CD4-positive, alpha-beta memory T cell (primary cell): Measurements from ENCODE around the gene TRAIP. TPM values are rescaled to one million over a fixed set of nuclear protein-coding genes. Genes with fewer than 3 reads are reported as not detected.

Experiments used
- CTCF ChIA-PET: fragments of 350-600 bp; sonication (Branson Sonifier 250); formaldehyde crosslinking; loops from one replicate; lab custom pipeline; 2021; ENCODE audit warnings: inconsistent platforms; ENCODE audit not compliant: partially characterized antibody; lab: Charles Lee
- POLR2A ChIA-PET: fragments of 350-600 bp; sonication (Branson Sonifier 250); formaldehyde crosslinking; loops from one replicate; lab custom pipeline; 2021; ENCODE audit not compliant: partially characterized antibody; lab: Charles Lee
- DNase-seq, 5 donors: peaks; one replicate each; pipeline versions ENCODE4 v3.0.0 to v3.0.0-alpha.2; 2020 to 2022; ENCODE audit warnings: mixed read lengths in 1 of 5
- H3K27ac ChIP-seq: one replicate; pipeline ENCODE4 v1.7.0; 2013; ENCODE audit warnings: low read depth, low read length
- H3K27me3 ChIP-seq: 2 replicates; pipeline ENCODE4 v1.7.0; 2013; ENCODE audit warnings: mild to moderate bottlenecking, low read length, moderate library complexity; ENCODE audit not compliant: insufficient read depth
- H3K36me3 ChIP-seq: 2 replicates; pipeline ENCODE4 v1.7.0; 2013; ENCODE audit warnings: mild to moderate bottlenecking, low read length, moderate library complexity; ENCODE audit not compliant: insufficient read depth
- H3K4me1 ChIP-seq: 2 replicates; pipeline ENCODE4 v1.7.0; 2013; ENCODE audit warnings: mild to moderate bottlenecking, low read length, moderate library complexity; ENCODE audit not compliant: insufficient read depth
- H3K4me3 ChIP-seq, 2 donors: one replicate each; pipeline ENCODE4 v1.7.0; 2013; ENCODE audit warnings: low read length in 2 of 2, mild to moderate bottlenecking in 1 of 2
- H3K9me3 ChIP-seq, 2 donors: one replicate each; pipeline ENCODE4 v1.7.0; 2013; ENCODE audit warnings: low read length in 2 of 2, control low read depth in 1 of 2; ENCODE audit not compliant: control insufficient read depth in 1 of 2
- H3K27ac Mint-ChIP-seq, 7 donors: one replicate each; pipeline ENCODE4 v1.8.0; 2020 to 2021; ENCODE audit warnings: mixed read lengths in 7 of 7, mild to moderate bottlenecking in 6 of 7, inconsistent platforms in 3 of 7, moderate library complexity in 3 of 7
- H3K27me3 Mint-ChIP-seq, 2 donors: one replicate each; pipeline ENCODE4 v1.8.0; 2020 to 2021; ENCODE audit warnings: mixed read lengths in 2 of 2
- H3K36me3 Mint-ChIP-seq, 2 donors: one replicate each; pipeline ENCODE4 v1.8.0; 2020 to 2021; ENCODE audit warnings: mixed read lengths in 2 of 2, inconsistent platforms in 1 of 2, mild to moderate bottlenecking in 1 of 2
- H3K4me1 Mint-ChIP-seq, 4 donors: one replicate each; pipeline ENCODE4 v1.8.0; 2020 to 2021; ENCODE audit warnings: mixed read lengths in 4 of 4, mild to moderate bottlenecking in 1 of 4
- H3K4me3 Mint-ChIP-seq, 8 donors: one replicate each; pipeline ENCODE4 v1.8.0; 2020 to 2021; ENCODE audit warnings: mixed read lengths in 8 of 8, mild to moderate bottlenecking in 7 of 8, moderate library complexity in 6 of 8, inconsistent platforms in 3 of 8
- H3K9me3 Mint-ChIP-seq, 8 donors: one replicate each; pipeline ENCODE4 v1.8.0; 2020 to 2021; ENCODE audit warnings: mixed read lengths in 8 of 8, mild to moderate bottlenecking in 5 of 8, inconsistent platforms in 3 of 8, moderate library complexity in 1 of 8
- intact Hi-C: fragments of 100-400 bp; cut with micrococcal nuclease; formaldehyde crosslinking; loops from one replicate; pipeline ENCODE4 v1.15.1; 2023
- polyA plus RNA-seq, 2 donors: library from polyadenylated mRNA; unstranded; fragments of 300-500 nt; fragmentation: Illumina TruSeq; gene quantifications; one replicate each; pipeline ENCODE4 v1.2.3, GENCODE V29; 2021
- total RNA-seq, 2 experiments: library from RNA; stranded (reverse); gene quantifications; one replicate each; pipeline ENCODE4 v1.2.3, GENCODE V29; 2021

TRAIP gene
- total and polyA plus RNA-seq, 4 experiments from 2014 or later: 1.0 to 6.7 (median 3.2) TPM

GRCh38 chr3:49900491-49901153 lies 44.3 kb upstream of the TRAIP start:
- ChIA-PET CTCF (no interaction called here), POLR2A (no interaction called here)
- no peak overlapping the region for H3K4me3 Mint-ChIP-seq
- peaks cover 22% of the 10 kb centered on the region for H3K4me1 ChIP-seq
- no peaks in the 10 kb centered on the region for H3K27me3 ChIP-seq
- H3K4me1 Mint-ChIP-seq: peaks cover 3 to 20% (median 11%) of the 10 kb centered on the region in 4 donors
- H3K27ac ChIP-seq: no peak overlapping the region
- H3K4me3 ChIP-seq: no peak overlapping the region
- no peaks in the 10 kb centered on the region for H3K9me3 Mint-ChIP-seq
- no peaks in the 10 kb centered on the region for H3K36me3 Mint-ChIP-seq
- H3K27me3 Mint-ChIP-seq: no peaks in the 10 kb centered on the region
- no peaks in the 10 kb centered on the region for H3K9me3 ChIP-seq
- H3K27ac Mint-ChIP-seq: peak overlapping the region in 1 of 7 donors; percentile 31
- no peak for DNase-seq
- H3K36me3 ChIP-seq: no peaks in the 10 kb centered on the region
- intact Hi-C loops: no loop called here

DNA sequence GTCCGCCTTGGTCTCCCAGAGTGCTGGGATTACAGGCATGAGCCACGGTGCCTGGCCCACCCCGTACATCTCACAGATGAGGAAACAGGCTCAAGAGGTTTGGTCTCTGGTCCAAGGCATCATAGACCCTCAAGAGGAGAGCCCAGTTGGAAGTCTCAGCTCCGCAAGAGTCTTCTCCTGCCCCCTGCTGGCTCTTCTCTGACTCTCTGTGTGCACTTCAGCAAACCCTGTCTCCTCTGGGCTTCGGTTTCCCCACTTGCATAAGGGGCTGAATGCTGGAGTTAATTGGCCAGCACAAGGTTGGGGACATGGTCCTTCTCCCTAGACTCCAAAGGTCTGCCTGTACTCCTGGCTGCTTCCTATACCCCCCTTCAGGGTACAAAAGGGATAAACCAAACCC lies 43.5 kb upstream of the TRAIP start:
- Mint-ChIP-seq H3K9me3 (no peaks in the 10 kb centered on the region), H3K4me1 (peaks cover 3 to 15% (median 8%) of the 10 kb centered on the region in 4 donors), H3K36me3 (no peaks in the 10 kb centered on the region), H3K4me3 (no peak overlapping the region), H3K27me3 (no peaks in the 10 kb centered on the region), H3K27ac (no peak overlapping the region)
- H3K27ac ChIP-seq: no peak overlapping the region
- H3K36me3 ChIP-seq: no peaks in the 10 kb centered on the region
- ChIA-PET CTCF (interaction anchor here (0.6 kb wide), 1 partner anchor 62 kb away, joined by 3 read pairs; no protein-coding TSS in a partner anchor), POLR2A (no interaction called here)
- H3K9me3 ChIP-seq: no peaks in the 10 kb centered on the region
- H3K4me1 ChIP-seq: peaks cover 16% of the 10 kb centered on the region
- no peaks in the 10 kb centered on the region for H3K27me3 ChIP-seq
- intact Hi-C loops: no loop called here
- no peak for DNase-seq
- no peak overlapping the region for H3K4me3 ChIP-seq

DNA sequence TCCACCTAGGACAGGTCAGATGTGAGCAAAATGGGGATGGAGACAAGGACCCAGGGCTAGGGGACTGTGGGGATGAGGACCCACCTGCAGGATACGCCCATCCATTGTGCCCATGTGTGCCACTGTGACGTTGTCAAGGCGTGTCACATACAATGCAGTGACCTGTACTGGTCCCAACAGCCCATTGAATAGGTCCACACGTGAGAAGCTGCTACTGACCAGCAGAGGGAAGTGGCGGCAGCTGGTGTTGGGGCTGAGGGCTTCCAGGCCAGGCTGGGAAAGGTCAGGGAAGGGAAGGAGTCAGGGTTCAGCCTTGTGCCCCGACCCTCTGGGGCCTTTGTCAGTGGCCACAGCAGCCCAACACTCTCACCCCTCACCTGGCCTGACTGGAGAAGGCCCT lies 42.6 kb upstream of the TRAIP start:
- Histone ChIP-seq H3K27ac (no peak overlapping the region), H3K27me3 (no peaks in the 10 kb centered on the region), H3K4me3 (no peak overlapping the region), H3K36me3 (no peaks in the 10 kb centered on the region), H3K4me1 (peaks cover 8% of the 10 kb centered on the region), H3K9me3 (no peaks in the 10 kb centered on the region)
- Mint-ChIP-seq H3K27ac (no peak overlapping the region), H3K36me3 (no peaks in the 10 kb centered on the region), H3K4me3 (no peak overlapping the region), H3K4me1 (peaks cover 2 to 8% (median 3%) of the 10 kb centered on the region in 4 donors), H3K27me3 (no peaks in the 10 kb centered on the region), H3K9me3 (no peaks in the 10 kb centered on the region)
- intact Hi-C loops: no loop called here
- no peak for DNase-seq
- CTCF ChIA-PET: no interaction called here
- POLR2A ChIA-PET: interaction anchor here (0.5 kb wide), 1 partner anchor 112 kb away, joined by 4 read pairs; no protein-coding TSS in a partner anchor

DNA sequence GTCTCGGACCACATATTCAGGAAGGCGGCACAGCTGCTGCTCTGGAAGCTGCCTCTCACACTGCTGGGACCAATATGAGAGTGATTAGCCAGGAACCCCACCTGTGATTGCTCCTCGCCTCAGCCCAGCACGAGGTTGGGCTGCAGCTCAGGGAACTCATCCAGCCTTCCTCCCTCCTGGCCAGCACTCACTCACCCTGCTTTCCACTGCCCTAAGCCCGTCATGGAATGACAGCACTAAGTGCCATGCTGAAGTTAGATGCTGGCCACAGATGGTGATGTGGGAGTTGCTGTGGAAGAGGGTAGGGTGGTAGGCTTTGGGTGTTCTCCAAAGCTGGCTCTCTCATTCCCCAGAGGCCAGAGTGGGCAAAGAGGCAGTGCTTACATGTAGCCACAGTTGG lies 40.0 kb upstream of the TRAIP start:
- H3K27me3 Mint-ChIP-seq: no peaks in the 10 kb centered on the region
- H3K9me3 ChIP-seq: no peaks in the 10 kb centered on the region
- no peak overlapping the region for H3K4me3 ChIP-seq
- CTCF ChIA-PET: no interaction called here
- H3K4me3 Mint-ChIP-seq: no peak overlapping the region
- H3K4me1 ChIP-seq: no peaks in the 10 kb centered on the region
- intact Hi-C loops: no loop called here
- no peaks in the 10 kb centered on the region for H3K36me3 Mint-ChIP-seq
- DNase-seq: no peak
- no peaks in the 10 kb centered on the region for H3K27me3 ChIP-seq
- H3K4me1 Mint-ChIP-seq: no peaks in the 10 kb centered on the region
- H3K27ac Mint-ChIP-seq: no peak overlapping the region
- POLR2A ChIA-PET: interaction anchor here (1.4 kb wide), 1 partner anchor 39 kb away, joined by 4 read pairs; no protein-coding TSS in a partner anchor
- H3K36me3 ChIP-seq: no peaks in the 10 kb centered on the region
- no peak overlapping the region for H3K27ac ChIP-seq
- no peaks in the 10 kb centered on the region for H3K9me3 Mint-ChIP-seq

DNA sequence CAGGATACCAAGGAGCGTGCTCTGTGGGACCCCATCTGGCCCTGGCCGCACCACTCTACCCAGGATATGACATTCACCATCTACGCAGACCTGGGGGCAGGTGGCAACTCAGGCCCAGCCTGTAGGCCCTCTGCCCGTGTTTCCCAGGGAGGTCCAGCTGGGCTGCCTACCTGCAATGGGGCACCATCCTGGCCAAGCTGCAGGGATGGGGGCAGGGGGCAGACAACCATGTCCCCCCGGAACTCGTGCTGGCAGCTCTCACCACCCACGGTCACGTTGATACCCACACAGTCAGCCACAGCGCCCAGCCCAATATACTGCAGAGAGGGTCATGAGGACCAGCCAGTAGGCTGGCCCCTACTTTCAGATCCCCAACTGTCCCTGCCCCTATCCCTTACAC lies 39.4 kb upstream of the TRAIP start:
- Histone ChIP-seq H3K36me3 (no peaks in the 10 kb centered on the region), H3K4me3 (no peak overlapping the region), H3K4me1 (no peaks in the 10 kb centered on the region), H3K27me3 (no peaks in the 10 kb centered on the region), H3K9me3 (no peaks in the 10 kb centered on the region), H3K27ac (no peak overlapping the region)
- H3K27ac Mint-ChIP-seq: no peak overlapping the region
- ChIA-PET CTCF (interaction anchor here (1.1 kb wide), 1 partner anchor 93 kb away, joined by 3 read pairs; the partner anchor contains the start of gene INKA1), POLR2A (interaction anchor here (1.4 kb wide), 1 partner anchor 39 kb away, joined by 4 read pairs; no protein-coding TSS in a partner anchor)
- intact Hi-C loops: no loop called here
- H3K4me1 Mint-ChIP-seq: no peaks in the 10 kb centered on the region
- H3K9me3 Mint-ChIP-seq: no peaks in the 10 kb centered on the region
- H3K4me3 Mint-ChIP-seq: no peak overlapping the region
- no peak for DNase-seq
- no peaks in the 10 kb centered on the region for H3K36me3 Mint-ChIP-seq
- H3K27me3 Mint-ChIP-seq: no peaks in the 10 kb centered on the region

- Histone ChIP-seq H3K27ac (no peak overlapping the region), H3K36me3 (no peaks in the 10 kb centered on the region), H3K9me3 (no peaks in the 10 kb centered on the region), H3K4me1 (no peaks in the 10 kb centered on the region), H3K4me3 (no peak overlapping the region), H3K27me3 (no peaks in the 10 kb centered on the region)
- Mint-ChIP-seq H3K4me1 (no peaks in the 10 kb centered on the region), H3K27me3 (no peaks in the 10 kb centered on the region), H3K4me3 (no peak overlapping the region), H3K27ac (no peak overlapping the region), H3K9me3 (no peaks in the 10 kb centered on the region), H3K36me3 (no peaks in the 10 kb centered on the region)
- no peak for DNase-seq
- intact Hi-C loops: no loop called here
- CTCF ChIA-PET: no interaction called here
- POLR2A ChIA-PET: no interaction called here
Observed at GRCh38 chr3:49889296-49889695, 32.9 kb upstream of the TRAIP start.

DNA sequence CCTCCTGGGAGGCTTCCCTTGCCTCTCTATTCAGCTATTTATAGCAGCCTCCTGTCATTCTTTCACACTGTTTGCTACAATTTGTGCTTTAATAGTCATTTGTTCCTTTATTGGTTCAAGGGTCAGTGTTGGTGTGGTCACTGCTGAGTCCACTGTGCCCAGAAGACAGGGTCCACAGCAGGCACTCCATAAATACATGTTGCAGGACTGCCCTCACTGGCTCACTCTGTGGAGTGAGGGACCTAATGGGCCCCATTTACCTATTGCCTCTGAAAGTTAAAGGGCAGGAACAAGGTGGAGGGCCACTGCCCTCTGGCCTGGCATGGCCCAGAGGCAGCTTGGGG lies 30.5 kb upstream of the TRAIP start:
- no peaks in the 10 kb centered on the region for H3K4me1 ChIP-seq
- no peak overlapping the region for H3K27ac ChIP-seq
- H3K9me3 ChIP-seq: no peaks in the 10 kb centered on the region
- H3K36me3 ChIP-seq: no peaks in the 10 kb centered on the region
- Mint-ChIP-seq H3K4me1 (no peaks in the 10 kb centered on the region), H3K9me3 (no peaks in the 10 kb centered on the region), H3K27ac (peak overlapping the region in 1 of 7 donors; percentile 19), H3K4me3 (no peak overlapping the region), H3K27me3 (no peaks in the 10 kb centered on the region), H3K36me3 (no peaks in the 10 kb centered on the region)
- no peaks in the 10 kb centered on the region for H3K27me3 ChIP-seq
- no peak for DNase-seq
- intact Hi-C loops: no loop called here
- H3K4me3 ChIP-seq: no peak overlapping the region
- ChIA-PET CTCF (no interaction called here), POLR2A (no interaction called here)
